Measurements from ENCODE around the gene RCE1. TPM values are rescaled to one million over a fixed set of nuclear protein-coding genes. Genes with fewer than 3 reads are reported as not detected.

RCE1 gene
- total RNA-seq, 1 experiment from 2014 or later = 52.5 TPM

DNA sequence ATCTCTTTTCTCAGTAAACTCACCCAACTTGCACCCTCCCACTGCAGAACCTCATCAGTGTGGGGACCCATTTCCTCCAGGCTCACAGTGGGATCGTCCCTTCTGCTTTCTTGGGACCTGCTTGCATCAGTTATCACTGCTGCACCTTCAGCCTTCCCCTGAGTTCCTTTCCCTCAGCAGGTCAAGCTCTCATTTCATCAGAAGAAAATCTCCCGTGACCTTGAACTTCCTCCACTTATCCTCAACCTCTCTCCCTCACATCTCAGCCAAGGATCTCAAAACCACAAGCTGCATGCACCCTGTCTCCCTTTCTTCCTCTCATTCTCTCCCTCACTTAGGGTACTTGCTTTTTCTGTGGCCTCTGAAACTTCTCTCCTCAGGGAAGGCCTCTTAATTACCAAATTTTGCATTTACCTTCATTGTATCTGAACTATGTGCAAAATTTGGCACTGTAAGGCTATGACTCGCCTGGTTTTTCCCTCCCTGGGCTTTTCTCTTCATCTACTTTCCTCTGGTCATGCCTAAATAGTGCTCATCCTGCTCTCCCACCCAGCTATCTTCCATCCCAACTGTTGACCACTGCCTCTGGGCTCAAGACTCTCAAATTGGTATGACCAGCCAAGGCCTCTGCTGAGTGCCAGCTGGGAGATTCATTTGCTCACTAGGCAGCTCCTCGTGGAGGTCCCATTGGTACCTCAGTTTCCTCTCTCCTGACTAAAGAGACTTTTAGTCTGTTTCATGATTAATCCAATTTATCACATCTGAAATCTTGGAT is 2.7 kb upstream of the RCE1 start:
- peaks cover 10% of the 10 kb centered on the region; the same call in 1 of the 2 replicates for H3K79me2 ChIP-seq (ENCODE audit: insufficient read depth, low read length)
- DNase-seq = no peak
- no peak overlapping the region for H3K14ac ChIP-seq (ENCODE audit: insufficient read depth, low read length)
- Mint-ChIP-seq H3K9me3 (no peaks in the 10 kb centered on the region), H3K36me3 (ENCODE audit: insufficient read depth in 1 of 3, low read depth in 3 of 3) (peaks cover 13 to 47% (median 31%) of the 10 kb centered on the region in 3 experiments), H3K4me3 (no peak overlapping the region; a peak in 1 of 5 replicates), H3K4me1 (peaks cover 14 to 16% of the 10 kb centered on the region in 2 experiments), H3K27me3 (ENCODE audit: low read depth) (peaks cover 2% of the 10 kb centered on the region; the same call in 1 of the 2 replicates), H3K27ac (peak overlapping the region in 2 of 3 experiments; percentile 19 to 21; a peak in 2 of 7 replicates)
- H3K23me2 ChIP-seq (ENCODE audit: insufficient read length, low read depth, low read length, poor library complexity, severe bottlenecking) = peaks cover 5% of the 10 kb centered on the region
- no peak overlapping the region for H4K91ac ChIP-seq (ENCODE audit: insufficient read length, low read depth, low read length)
- no peak overlapping the region for H3K23ac ChIP-seq (ENCODE audit: insufficient read length, low read depth, low read length)
- no peaks in the 10 kb centered on the region for H3K27me3 ChIP-seq (ENCODE audit: insufficient read depth, low read length)
- no CpG with 5 or more reads among the region's 4 CpGs for WGBS (ENCODE audit: extremely low coverage, insufficient read length, low lambda C conversion rate)
- H3K4me1 ChIP-seq (ENCODE audit: insufficient read depth, low read length) = no peaks in the 10 kb centered on the region
- H2AFZ ChIP-seq (ENCODE audit: low read length) = no peak overlapping the region
- no peaks in the 10 kb centered on the region for H4K20me1 ChIP-seq (ENCODE audit: control insufficient read depth, insufficient read depth, insufficient read length)
- H3K18ac ChIP-seq (ENCODE audit: insufficient read length, low read depth, low read length) = no peak overlapping the region
- H4K8ac ChIP-seq (replicated peaks; ENCODE audit: insufficient read length, low read depth, low read length) = peak overlapping the region; percentile 27
- H3K79me1 ChIP-seq (ENCODE audit: insufficient read depth, low read depth, low read length, poor library complexity, severe bottlenecking) = peaks cover 7% of the 10 kb centered on the region
- H2BK120ac ChIP-seq (ENCODE audit: low read depth, low read length, poor library complexity, severe bottlenecking) = no peak overlapping the region
- H3K27ac ChIP-seq (ENCODE audit: insufficient read length, low read depth, low read length) = no peak overlapping the region
- no peak overlapping the region for H3T11ph ChIP-seq (ENCODE audit: low read length)
- no peak overlapping the region for H2BK5ac ChIP-seq (ENCODE audit: insufficient read length, low read length)
- no peak overlapping the region for H3K4me2 ChIP-seq (ENCODE audit: insufficient read depth, insufficient read length, low read length)
- TF ChIP-seq, protein P1, sequence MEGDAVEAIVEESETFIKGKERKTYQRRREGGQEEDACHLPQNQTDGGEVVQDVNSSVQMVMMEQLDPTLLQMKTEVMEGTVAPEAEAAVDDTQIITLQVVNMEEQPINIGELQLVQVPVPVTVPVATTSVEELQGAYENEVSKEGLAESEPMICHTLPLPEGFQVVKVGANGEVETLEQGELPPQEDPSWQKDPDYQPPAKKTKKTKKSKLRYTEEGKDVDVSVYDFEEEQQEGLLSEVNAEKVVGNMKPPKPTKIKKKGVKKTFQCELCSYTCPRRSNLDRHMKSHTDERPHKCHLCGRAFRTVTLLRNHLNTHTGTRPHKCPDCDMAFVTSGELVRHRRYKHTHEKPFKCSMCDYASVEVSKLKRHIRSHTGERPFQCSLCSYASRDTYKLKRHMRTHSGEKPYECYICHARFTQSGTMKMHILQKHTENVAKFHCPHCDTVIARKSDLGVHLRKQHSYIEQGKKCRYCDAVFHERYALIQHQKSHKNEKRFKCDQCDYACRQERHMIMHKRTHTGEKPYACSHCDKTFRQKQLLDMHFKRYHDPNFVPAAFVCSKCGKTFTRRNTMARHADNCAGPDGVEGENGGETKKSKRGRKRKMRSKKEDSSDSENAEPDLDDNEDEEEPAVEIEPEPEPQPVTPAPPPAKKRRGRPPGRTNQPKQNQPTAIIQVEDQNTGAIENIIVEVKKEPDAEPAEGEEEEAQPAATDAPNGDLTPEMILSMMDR (conservative IDR thresholded peaks at IDR 0.05) = no peak
- H3K56ac ChIP-seq (ENCODE audit: insufficient read length, low read depth, low read length) = no peak overlapping the region
- no peak overlapping the region for H2BK20ac ChIP-seq (ENCODE audit: low read depth, low read length, poor library complexity, severe bottlenecking)
- no peak overlapping the region for H2BK12ac ChIP-seq (ENCODE audit: insufficient read length, low read depth, low read length)
- H3K4ac ChIP-seq (ENCODE audit: low read depth, low read length) = no peak overlapping the region
- H4K5ac ChIP-seq (ENCODE audit: insufficient read length, low read depth, low read length) = no peak overlapping the region
- no peak overlapping the region for H3K9ac ChIP-seq (ENCODE audit: extremely low read depth, insufficient read length, low read length)
- H3K9me3 ChIP-seq (ENCODE audit: control insufficient read depth, low read depth, low read length) = no peaks in the 10 kb centered on the region
- H2AK5ac ChIP-seq (ENCODE audit: insufficient read length, low read length) = no peak overlapping the region
- no peak overlapping the region for H2BK15ac ChIP-seq (ENCODE audit: low read depth, low read length)
